Body of pancreas (tissue), 4 donors: ENCODE results near the gene ACTG2. TPM values are rescaled to one million over a fixed set of nuclear protein-coding genes. Genes with fewer than 3 reads are reported as not detected.

Source experiments
- ATAC-seq: fragments of 150-250 bp; one replicate; pipeline ENCODE4 v1.9.1; 2016
- DNase-seq, 4 donors: peaks; one replicate each; pipeline ENCODE4 v3.0.0-alpha.2; 2019
- H3K27ac ChIP-seq, 4 donors: fragments of 200-600 bp; sonication (generic); 1 replicate in 3 of 4; 2 replicates in 1 of 4; pipeline versions ENCODE4 v1.5.1 to v1.6.1; 2016 to 2019; ENCODE audit warnings: mild to moderate bottlenecking in 1 of 4, mixed read lengths in 1 of 4, moderate library complexity in 1 of 4
- H3K27me3 ChIP-seq, 2 donors: fragments of 200-600 bp; sonication (generic); one replicate each; pipeline ENCODE4 v1.6.0; 2016; ENCODE audit warnings: mild to moderate bottlenecking in 1 of 2
- H3K36me3 ChIP-seq, 2 donors: fragments of 200-600 bp; sonication (generic); replicated peaks in 1 of 2; 2 replicates each; pipeline ENCODE4 v1.5.1; 2016; ENCODE audit warnings: low read depth in 2 of 2; ENCODE audit not compliant: insufficient read depth in 1 of 2
- H3K4me1 ChIP-seq: fragments of 200-600 bp; sonication (generic); one replicate; pipeline ENCODE4 v1.6.0; 2016
- H3K4me3 ChIP-seq, 2 donors: fragments of 200-600 bp; sonication (generic); 1 replicate in 1 of 2; 2 replicates in 1 of 2; pipeline ENCODE4 v1.5.1; 2016 to 2019
- H3K9me3 ChIP-seq, 3 donors: fragments of 200-600 bp; sonication (generic); 1 replicate in 2 of 3; 2 replicates in 1 of 3; pipeline ENCODE4 v1.5.1; 2016
- CTCF ChIP-seq, 7 experiments: fragments of 450-650 bp in 4 of 7; fragments of 200-600 bp in 3 of 7; sonication (generic) in 3 of 7; IDR thresholded peaks; one replicate each; pipeline ENCODE4 v1.5.1; 2016 to 2019; ENCODE audit warnings: antibody characterized with exemption in 7 of 7
- POLR2A ChIP-seq, 3 donors: fragments of 450-650 bp; IDR thresholded peaks; one replicate each; pipeline ENCODE4 v1.6.1; 2016; ENCODE audit warnings: antibody characterized with exemption in 3 of 3, mild to moderate bottlenecking in 2 of 3
- WGBS, 2 donors: methylation state at CpG; one replicate each; pipeline ENCODE4 v1.1.5; 2017; 5-methylcytosine and 5-hydroxymethylcytosine counted together
- intact Hi-C: fragments of 100-400 bp; cut with DNase I; formaldehyde crosslinking; loops from one replicate; pipeline ENCODE4 v1.15.1; 2023
- total RNA-seq, 2 donors: library from RNA; depleted of rRNA; stranded (reverse); fragments of >200 nt; gene quantifications; one replicate each; pipeline ENCODE4 v1.1.0, GENCODE V29; 2016

ACTG2 gene
- total RNA-seq, 2 donors from 2014 or later = 0.52 to 1.3 TPM

GRCh38 chr2:73920577-73921545, 28.1 kb downstream of the ACTG2 start:
- DNase-seq (peak; percentile 20 to 43 (median 25)), ATAC-seq (peak; percentile 42)
- peaks cover 1% of the 10 kb centered on the region for H3K4me1 ChIP-seq
- 32 to 42% methylated on average over 10 to 12 of the region's 12 CpGs for WGBS, 2 donors
- intact Hi-C loops = no loop called here
- H3K27me3 ChIP-seq = no peaks in the 10 kb centered on the region
- no peak overlapping the region for H3K27ac ChIP-seq
- H3K9me3 ChIP-seq = no peaks in the 10 kb centered on the region
- peak in 3 of 7 experiments; percentile 19 to 31 (median 19) for TF ChIP-seq CTCF (IDR thresholded peaks at IDR 0.05)
- no peak for TF ChIP-seq POLR2A (IDR thresholded peaks at IDR 0.05)
- H3K36me3 ChIP-seq = no peaks in the 10 kb centered on the region
- no peak overlapping the region for H3K4me3 ChIP-seq

- WGBS, 2 donors = 80 to 83% methylated on average over 9 of the region's 9 CpGs
Measured at GRCh38 chr2:73921581-73921980, 28.8 kb downstream of the ACTG2 start.

GRCh38 chr2:73922681-73923080, 29.9 kb downstream of the ACTG2 start:
- WGBS, 2 donors = 35 to 43% methylated on average over 5 of the region's 5 CpGs
- no peaks in the 10 kb centered on the region for H3K27me3 ChIP-seq
- no peak overlapping the region for H3K4me3 ChIP-seq
- no peak for ATAC-seq
- no peaks in the 10 kb centered on the region for H3K36me3 ChIP-seq
- H3K4me1 ChIP-seq = peaks cover 7% of the 10 kb centered on the region
- H3K9me3 ChIP-seq = no peaks in the 10 kb centered on the region
- no peak overlapping the region for H3K27ac ChIP-seq
- no peak for DNase-seq
- TF ChIP-seq POLR2A (IDR thresholded peaks at IDR 0.05) = no peak
- TF ChIP-seq CTCF (IDR thresholded peaks at IDR 0.05) = no peak
- intact Hi-C loops = no loop called here

More at GRCh38 chr2:73921581-73921980, 28.8 kb downstream of the ACTG2 start:
- ATAC-seq (no peak), DNase-seq (no peak)
- Histone ChIP-seq H3K27me3 (no peaks in the 10 kb centered on the region), H3K4me3 (no peak overlapping the region), H3K4me1 (peaks cover 5% of the 10 kb centered on the region), H3K36me3 (no peaks in the 10 kb centered on the region), H3K9me3 (no peaks in the 10 kb centered on the region), H3K27ac (no peak overlapping the region)
- intact Hi-C loops = no loop called here
- TF ChIP-seq POLR2A (IDR thresholded peaks at IDR 0.05) (no peak), CTCF (IDR thresholded peaks at IDR 0.05) (no peak)

GRCh38 chr2:73925033-73925704, 32.4 kb downstream of the ACTG2 start:
- H3K4me1 ChIP-seq = peaks cover 31% of the 10 kb centered on the region
- no peak for ATAC-seq
- H3K9me3 ChIP-seq = no peaks in the 10 kb centered on the region
- TF ChIP-seq POLR2A (IDR thresholded peaks at IDR 0.05) (no peak), CTCF (IDR thresholded peaks at IDR 0.05) (no peak)
- H3K4me3 ChIP-seq = no peak overlapping the region
- WGBS, 2 donors = 75 to 84% methylated on average over 7 of the region's 7 CpGs
- no peak overlapping the region for H3K27ac ChIP-seq
- intact Hi-C loops = no loop called here
- no peaks in the 10 kb centered on the region for H3K27me3 ChIP-seq
- H3K36me3 ChIP-seq = no peaks in the 10 kb centered on the region
- DNase-seq = no peak
